HepG2 (cell line): ENCODE data around the gene WDCP. TPM values are rescaled to one million over a fixed set of nuclear protein-coding genes. Genes with fewer than 3 reads are reported as not detected.

Experiments used
- CC2D1A ChIP-seq: sonication (generic); formaldehyde crosslinking; IDR thresholded peaks from 2 replicates; pipeline ENCODE4 v1.8.1; 2023; ENCODE audit warnings: mild to moderate bottlenecking, missing genetic modification reagents
- CEBPB ChIP-seq: IDR thresholded peaks from 2 replicates; pipeline ENCODE4 v1.6.1; 2011; ENCODE audit warnings: low read depth, low read length, improper control_type of control experiment, borderline replicate concordance
- EZH2 ChIP-seq: conservative IDR thresholded peaks from 2 replicates; pipeline ENCODE4 v1.6.1; 2012; ENCODE audit warnings: mild to moderate bottlenecking, low read depth, low read length, moderate library complexity
- HNF4G ChIP-seq, 2 experiments: sonication (generic) in 1 of 2; formaldehyde crosslinking in 1 of 2; IDR thresholded peaks; 2 replicates each; pipeline versions ENCODE4 v1.4.0 to v1.6.1; 2011 to 2020; ENCODE audit warnings: borderline replicate concordance in 2 of 2, low read depth in 2 of 2, mild to moderate bottlenecking in 2 of 2, low read length in 1 of 2, missing genetic modification reagents in 1 of 2, moderate library complexity in 1 of 2
- SRSF4 ChIP-seq: fragments of 200-400 bp; formaldehyde crosslinking; IDR thresholded peaks from one replicate; pipeline ENCODE4 v1.6.1; 2018; ENCODE audit warnings: mild to moderate bottlenecking, low read depth, low read length, moderate library complexity; ENCODE audit not compliant: poor library complexity, severe bottlenecking
- ZFP82 ChIP-seq: sonication (generic); formaldehyde crosslinking; IDR thresholded peaks from 2 replicates; pipeline ENCODE4 v1.5.1; 2020; ENCODE audit warnings: mild to moderate bottlenecking, missing genetic modification reagents, borderline replicate concordance
- ZNF20 ChIP-seq: sonication (generic); formaldehyde crosslinking; IDR thresholded peaks from 2 replicates; pipeline ENCODE4 v1.4.0; 2020; ENCODE audit warnings: mild to moderate bottlenecking, moderate library complexity, missing genetic modification reagents
- ZNF350 ChIP-seq: sonication (generic); formaldehyde crosslinking; IDR thresholded peaks from 2 replicates; pipeline ENCODE4 v1.4.0; 2020; ENCODE audit warnings: mild to moderate bottlenecking, low read depth, missing genetic modification reagents, borderline replicate concordance
- ZNF556 ChIP-seq: sonication (generic); formaldehyde crosslinking; IDR thresholded peaks from 2 replicates; pipeline ENCODE4 v1.4.0; 2020; ENCODE audit warnings: mild to moderate bottlenecking, missing genetic modification reagents, borderline replicate concordance
- ZNF569 ChIP-seq: sonication (generic); formaldehyde crosslinking; IDR thresholded peaks from 2 replicates; pipeline ENCODE4 v1.5.0; 2020; ENCODE audit warnings: mild to moderate bottlenecking, missing genetic modification reagents, moderate library complexity, borderline replicate concordance
- polyA plus RNA-seq, 8 experiments: library from polyadenylated mRNA; depleted of rRNA in 3 of 8; stranded (reverse) in 7 of 8; unstranded in 1 of 8; fragments of >200 nt; fragmentation: Illumina TruSeq in 4 of 8; extraction: Trizol in 4 of 8; gene quantifications; 2 replicates each; pipeline versions ENCODE4 v1.2.1 to v1.2.3, GENCODE V29; 2011 to 2016; ENCODE audit warnings: low read depth in 4 of 8, missing spikeins in 1 of 8, mixed read lengths in 1 of 8; ENCODE audit not compliant: insufficient read depth in 1 of 8
- total RNA-seq, 5 experiments: library from RNA; depleted of rRNA; stranded (reverse); fragments of >200 nt; fragmentation: Illumina TruSeq; extraction: Trizol; gene quantifications; 2 replicates each; pipeline ENCODE4 v1.2.3, GENCODE V29; 2016; ENCODE audit warnings: low read depth in 1 of 5
- TF ChIP-seq, protein P1 (sequence below): sonication (generic); formaldehyde crosslinking; IDR thresholded peaks from 2 replicates; pipeline ENCODE4 v1.5.0; 2020; ENCODE audit warnings: mild to moderate bottlenecking, missing genetic modification reagents, borderline replicate concordance
- TF ChIP-seq, protein P2 (sequence below): IDR thresholded peaks from 2 replicates; pipeline ENCODE4 v1.6.1; 2018; ENCODE audit warnings: missing genetic modification reagents, mild to moderate bottlenecking, missing compliant biosample characterization
- TF ChIP-seq, protein P3 (sequence below): sonication (generic); formaldehyde crosslinking; IDR thresholded peaks from 2 replicates; pipeline ENCODE4 v1.9.0; 2021; ENCODE audit warnings: missing genetic modification reagents, borderline replicate concordance

The WDCP gene
- total and polyA plus RNA-seq, 2 of the 13 experiments (the other 11 are each of a cell fraction or from before 2014, with no cell fraction given): 17.4 to 22.6 TPM

DNA sequence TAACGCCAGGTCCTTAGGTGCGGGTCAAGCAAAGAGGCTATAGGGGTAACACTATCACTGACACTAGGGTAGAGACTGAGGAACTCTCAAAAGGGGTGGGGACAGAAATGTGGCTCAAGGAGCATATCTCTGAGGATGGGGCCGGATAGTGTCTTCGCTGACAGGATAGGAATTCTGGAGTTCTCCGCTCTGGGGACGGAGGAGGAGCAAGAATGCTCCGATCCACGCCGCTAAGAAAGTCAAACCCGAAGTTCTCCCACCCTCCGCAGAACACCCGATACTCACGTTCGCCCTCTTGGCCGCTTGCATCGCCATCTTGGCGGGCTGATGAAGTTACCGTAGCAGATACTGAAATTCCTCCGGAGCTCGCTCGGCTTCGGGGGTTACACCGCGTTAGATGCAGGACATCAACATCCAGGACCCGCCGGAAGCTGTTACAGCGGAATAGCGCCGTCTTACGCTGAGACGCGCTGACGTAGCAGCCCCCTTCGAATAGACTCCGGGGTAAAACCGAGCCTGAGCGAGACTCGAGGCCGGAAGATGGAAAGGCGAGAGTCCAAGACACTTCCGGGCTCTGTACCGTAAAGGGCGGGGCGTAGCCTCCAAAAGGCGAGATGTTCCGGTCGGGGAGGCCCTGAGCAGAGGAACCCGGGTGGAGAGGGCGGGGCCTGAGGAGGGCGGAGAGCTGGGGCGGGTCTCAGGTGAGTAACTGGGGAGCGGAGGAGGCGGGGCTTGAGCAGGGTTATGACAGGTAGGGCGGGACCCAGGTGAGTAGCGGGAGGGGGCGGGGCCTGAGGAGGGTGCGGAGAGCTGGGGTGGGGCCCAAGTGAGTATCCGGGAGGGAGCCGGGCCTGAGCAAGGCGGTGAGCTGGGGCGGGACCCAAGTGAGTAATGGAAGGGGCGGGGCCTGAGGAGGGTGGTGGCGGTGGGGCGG is 29.0 kb upstream of the WDCP start, which contains the start of gene SF3B6 (continued):
- TF ChIP-seq, protein P1, sequence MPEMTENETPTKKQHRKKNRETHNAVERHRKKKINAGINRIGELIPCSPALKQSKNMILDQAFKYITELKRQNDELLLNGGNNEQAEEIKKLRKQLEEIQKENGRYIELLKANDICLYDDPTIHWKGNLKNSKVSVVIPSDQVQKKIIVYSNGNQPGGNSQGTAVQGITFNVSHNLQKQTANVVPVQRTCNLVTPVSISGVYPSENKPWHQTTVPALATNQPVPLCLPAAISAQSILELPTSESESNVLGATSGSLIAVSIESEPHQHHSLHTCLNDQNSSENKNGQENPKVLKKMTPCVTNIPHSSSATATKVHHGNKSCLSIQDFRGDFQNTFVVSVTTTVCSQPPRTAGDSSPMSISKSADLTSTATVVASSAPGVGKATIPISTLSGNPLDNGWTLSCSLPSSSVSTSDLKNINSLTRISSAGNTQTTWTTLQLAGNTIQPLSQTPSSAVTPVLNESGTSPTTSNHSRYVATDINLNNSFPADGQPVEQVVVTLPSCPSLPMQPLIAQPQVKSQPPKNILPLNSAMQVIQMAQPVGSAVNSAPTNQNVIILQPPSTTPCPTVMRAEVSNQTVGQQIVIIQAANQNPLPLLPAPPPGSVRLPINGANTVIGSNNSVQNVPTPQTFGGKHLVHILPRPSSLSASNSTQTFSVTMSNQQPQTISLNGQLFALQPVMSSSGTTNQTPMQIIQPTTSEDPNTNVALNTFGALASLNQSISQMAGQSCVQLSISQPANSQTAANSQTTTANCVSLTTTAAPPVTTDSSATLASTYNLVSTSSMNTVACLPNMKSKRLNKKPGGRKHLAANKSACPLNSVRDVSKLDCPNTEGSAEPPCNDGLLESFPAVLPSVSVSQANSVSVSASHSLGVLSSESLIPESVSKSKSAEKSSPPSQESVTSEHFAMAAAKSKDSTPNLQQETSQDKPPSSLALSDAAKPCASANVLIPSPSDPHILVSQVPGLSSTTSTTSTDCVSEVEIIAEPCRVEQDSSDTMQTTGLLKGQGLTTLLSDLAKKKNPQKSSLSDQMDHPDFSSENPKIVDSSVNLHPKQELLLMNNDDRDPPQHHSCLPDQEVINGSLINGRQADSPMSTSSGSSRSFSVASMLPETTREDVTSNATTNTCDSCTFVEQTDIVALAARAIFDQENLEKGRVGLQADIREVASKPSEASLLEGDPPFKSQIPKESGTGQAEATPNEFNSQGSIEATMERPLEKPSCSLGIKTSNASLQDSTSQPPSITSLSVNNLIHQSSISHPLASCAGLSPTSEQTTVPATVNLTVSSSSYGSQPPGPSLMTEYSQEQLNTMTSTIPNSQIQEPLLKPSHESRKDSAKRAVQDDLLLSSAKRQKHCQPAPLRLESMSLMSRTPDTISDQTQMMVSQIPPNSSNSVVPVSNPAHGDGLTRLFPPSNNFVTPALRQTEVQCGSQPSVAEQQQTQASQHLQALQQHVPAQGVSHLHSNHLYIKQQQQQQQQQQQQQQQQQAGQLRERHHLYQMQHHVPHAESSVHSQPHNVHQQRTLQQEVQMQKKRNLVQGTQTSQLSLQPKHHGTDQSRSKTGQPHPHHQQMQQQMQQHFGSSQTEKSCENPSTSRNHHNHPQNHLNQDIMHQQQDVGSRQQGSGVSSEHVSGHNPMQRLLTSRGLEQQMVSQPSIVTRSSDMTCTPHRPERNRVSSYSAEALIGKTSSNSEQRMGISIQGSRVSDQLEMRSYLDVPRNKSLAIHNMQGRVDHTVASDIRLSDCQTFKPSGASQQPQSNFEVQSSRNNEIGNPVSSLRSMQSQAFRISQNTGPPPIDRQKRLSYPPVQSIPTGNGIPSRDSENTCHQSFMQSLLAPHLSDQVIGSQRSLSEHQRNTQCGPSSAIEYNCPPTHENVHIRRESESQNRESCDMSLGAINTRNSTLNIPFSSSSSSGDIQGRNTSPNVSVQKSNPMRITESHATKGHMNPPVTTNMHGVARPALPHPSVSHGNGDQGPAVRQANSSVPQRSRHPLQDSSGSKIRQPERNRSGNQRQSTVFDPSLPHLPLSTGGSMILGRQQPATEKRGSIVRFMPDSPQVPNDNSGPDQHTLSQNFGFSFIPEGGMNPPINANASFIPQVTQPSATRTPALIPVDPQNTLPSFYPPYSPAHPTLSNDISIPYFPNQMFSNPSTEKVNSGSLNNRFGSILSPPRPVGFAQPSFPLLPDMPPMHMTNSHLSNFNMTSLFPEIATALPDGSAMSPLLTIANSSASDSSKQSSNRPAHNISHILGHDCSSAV (CRISPR knock-in tag): 0 out of 2 replicates have a peak, but pooled peaks have one; percentile 67
- TF ChIP-seq CC2D1A (CRISPR knock-in tag) (peak; percentile 68; the same call in 1 of the 2 replicates), HNF4G (IDR thresholded peaks at IDR 0.05; ENCODE audit: borderline replicate concordance, low read depth, low read length) (peak; percentile 64; the same call in 1 of the 2 replicates), HNF4G (CRISPR knock-in tag; IDR thresholded peaks at IDR 0.05; ENCODE audit: borderline replicate concordance, low read depth) (peak; percentile 90), ZFP82 (no peak), ZNF20 (CRISPR knock-in tag) (0 out of 2 replicates have a peak, but pooled peaks have one; percentile 41), EZH2 (no peak), SRSF4 (no peak), ZNF350 (CRISPR knock-in tag) (peak; percentile 100), ZNF569 (CRISPR knock-in tag) (peak; percentile 65; the same call in 1 of the 2 replicates), ZNF556 (CRISPR knock-in tag) (peak; percentile 99), CEBPB (no peak)
- TF ChIP-seq, protein P2, sequence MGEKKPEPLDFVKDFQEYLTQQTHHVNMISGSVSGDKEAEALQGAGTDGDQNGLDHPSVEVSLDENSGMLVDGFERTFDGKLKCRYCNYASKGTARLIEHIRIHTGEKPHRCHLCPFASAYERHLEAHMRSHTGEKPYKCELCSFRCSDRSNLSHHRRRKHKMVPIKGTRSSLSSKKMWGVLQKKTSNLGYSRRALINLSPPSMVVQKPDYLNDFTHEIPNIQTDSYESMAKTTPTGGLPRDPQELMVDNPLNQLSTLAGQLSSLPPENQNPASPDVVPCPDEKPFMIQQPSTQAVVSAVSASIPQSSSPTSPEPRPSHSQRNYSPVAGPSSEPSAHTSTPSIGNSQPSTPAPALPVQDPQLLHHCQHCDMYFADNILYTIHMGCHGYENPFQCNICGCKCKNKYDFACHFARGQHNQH (CRISPR knock-in tag): peak; percentile 98
- TF ChIP-seq, protein P3, sequence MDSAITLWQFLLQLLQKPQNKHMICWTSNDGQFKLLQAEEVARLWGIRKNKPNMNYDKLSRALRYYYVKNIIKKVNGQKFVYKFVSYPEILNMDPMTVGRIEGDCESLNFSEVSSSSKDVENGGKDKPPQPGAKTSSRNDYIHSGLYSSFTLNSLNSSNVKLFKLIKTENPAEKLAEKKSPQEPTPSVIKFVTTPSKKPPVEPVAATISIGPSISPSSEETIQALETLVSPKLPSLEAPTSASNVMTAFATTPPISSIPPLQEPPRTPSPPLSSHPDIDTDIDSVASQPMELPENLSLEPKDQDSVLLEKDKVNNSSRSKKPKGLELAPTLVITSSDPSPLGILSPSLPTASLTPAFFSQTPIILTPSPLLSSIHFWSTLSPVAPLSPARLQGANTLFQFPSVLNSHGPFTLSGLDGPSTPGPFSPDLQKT (CRISPR knock-in tag): peak; percentile 98; the same call in 1 of the 2 replicates
